Brain pericyte (primary cell): ENCODE measurements around the gene BICRA.
"Not testable (repeated sequence)": the region's sequence is repeated elsewhere in the genome, so short reads cannot be mapped to it uniquely, and the experiment has no call there.

Experiments
- DNase-seq: peaks from one replicate; pipeline ENCODE4 v3.0.0-alpha.2; 2012; ENCODE audit warnings: low read depth, low spot score

BICRA gene

DNA sequence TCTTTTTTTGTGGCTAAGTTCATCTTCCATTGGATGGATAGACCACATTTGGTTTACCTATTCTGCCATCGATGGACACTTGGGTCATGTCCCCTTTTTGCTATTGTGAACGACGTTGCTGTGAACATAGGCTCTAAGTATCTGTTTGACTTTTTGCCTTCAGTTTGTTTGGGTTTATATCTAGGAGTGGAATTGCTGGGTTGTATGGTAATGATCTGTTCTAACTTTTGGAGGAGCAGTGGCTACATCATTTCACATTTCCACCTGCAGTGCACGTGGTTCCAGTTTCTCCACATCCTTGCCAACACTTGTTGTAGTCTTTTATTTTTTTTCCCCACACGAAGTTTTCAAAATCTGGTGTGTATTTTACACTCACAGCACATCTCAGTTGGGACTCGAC lies 21.7 kb downstream of the BICRA start:
- DNase-seq = no peak

DNA sequence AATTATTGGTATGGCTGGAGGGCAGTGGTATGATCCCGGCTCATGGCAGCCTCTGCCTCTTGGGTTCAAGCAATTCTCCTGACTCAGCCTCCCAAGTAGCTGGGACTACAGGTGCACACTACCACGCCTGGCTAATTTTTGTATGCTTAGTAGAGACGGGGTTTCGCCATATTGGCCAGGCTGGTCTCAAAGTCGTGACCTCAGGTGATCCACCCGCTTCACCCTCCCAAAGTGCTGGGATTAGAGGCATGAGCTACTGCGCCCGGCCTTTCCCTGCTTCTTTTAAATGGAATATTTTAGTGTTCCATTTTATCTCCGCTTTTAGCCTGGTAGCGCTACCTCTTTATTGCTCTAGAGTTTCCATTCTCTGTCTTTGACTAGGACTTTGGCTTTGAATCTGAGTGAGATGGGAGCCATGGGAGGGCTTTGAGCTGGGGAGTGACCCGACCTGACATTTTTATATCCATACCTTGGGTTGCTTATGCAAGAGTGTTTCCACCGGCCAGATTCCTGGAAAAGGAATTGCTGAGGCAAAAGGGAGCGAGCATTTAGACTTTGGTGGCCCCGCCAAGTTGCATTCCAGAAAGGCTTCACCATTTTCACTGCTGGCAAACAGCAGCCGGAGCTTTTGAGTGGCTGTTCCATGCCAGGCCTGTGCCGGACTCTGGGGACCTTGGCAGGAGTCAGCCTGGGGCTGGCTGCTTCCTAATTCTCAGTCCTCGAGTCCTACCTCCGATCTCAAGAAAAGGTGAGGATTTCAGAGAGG lies 22.9 kb downstream of the BICRA start:
- no peak for DNase-seq

DNA sequence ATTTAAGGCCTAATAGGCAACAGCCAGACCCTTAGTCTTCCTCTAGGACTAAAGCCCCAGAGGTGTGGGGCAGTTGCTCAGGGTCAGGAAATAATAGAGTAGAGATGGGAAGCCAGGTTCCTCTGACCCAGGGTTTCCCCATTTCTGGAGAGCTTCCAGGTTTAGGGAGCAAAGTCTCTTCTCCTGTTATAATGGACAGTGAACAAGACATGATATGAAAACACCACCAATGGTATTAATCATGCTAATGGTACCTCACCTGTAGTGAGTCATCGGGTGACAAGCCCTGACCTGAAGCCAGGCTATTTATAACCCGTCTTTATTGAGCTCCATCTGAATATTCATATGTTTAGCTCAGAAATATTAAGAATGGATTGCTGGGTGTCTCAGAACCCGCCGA lies 24.6 kb downstream of the BICRA start:
- DNase-seq = no peak

DNA sequence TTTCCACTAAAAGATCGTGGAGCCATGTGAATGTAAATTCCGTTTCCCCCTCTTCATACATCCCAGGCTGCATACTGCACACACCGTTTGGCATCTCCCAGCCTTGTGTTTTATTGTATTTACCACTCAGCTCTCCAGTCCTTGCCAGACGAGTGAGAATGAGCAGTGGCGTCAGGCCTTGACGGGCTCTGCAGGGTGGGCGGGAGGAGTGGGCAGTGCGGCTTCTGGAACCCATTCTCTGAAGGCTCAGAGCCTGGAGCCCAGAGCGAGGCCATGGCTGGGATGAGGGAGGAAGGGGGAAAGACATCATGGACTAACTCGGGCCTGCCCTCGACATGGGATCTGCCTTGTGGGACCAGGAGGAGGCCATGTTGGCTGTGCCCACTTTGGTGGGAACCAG lies 25.1 kb downstream of the BICRA start:
- no peak for DNase-seq

DNA sequence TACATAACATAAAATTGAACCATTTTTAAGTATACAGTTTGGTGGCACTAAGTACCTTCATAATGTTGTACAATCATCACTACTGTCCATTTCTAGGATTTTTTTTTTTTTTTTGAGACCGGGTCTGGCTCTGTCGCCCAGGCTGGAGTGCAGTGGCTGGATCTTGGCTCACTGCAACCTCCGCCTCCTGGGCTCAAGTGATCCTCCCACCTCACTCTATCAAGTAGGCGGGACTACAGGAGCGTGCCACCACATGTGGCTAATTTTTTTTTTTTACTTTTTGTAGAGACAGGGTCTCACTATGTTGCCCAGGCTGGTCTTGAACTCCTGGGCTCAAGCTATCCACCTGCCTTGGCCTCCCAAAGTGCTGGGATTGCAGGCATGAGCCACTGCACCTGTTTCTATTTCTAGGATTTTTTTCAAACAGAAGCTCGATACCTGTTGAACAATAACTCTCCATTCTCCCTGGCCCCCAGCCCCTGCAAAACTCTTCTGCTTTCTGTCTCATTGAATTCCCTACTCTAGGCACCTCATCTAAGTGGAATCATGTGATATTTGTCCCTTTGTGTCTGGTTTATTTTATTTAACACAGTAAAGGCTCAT lies 26.3 kb downstream of the BICRA start:
- DNase-seq = not testable (repeated sequence)

DNA sequence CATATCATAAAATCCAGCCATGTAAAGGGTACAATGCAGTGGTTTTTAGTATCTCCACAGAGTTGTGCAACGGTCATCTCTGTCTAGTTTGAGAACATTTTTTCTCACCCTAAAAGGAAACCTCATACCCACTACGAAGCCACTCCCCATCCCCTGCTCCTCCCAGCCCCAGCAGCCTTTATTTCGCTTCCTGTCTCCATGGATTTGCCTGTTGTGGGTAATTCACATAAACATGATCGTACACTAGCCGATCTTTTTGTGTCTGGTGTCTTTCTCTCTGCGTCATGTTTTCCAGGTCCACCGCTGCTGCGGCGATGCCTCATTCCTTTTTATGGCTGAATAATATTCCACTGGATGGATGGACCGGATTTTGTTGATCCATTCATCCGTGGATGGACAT lies 28.6 kb downstream of the BICRA start:
- no peak for DNase-seq

DNA sequence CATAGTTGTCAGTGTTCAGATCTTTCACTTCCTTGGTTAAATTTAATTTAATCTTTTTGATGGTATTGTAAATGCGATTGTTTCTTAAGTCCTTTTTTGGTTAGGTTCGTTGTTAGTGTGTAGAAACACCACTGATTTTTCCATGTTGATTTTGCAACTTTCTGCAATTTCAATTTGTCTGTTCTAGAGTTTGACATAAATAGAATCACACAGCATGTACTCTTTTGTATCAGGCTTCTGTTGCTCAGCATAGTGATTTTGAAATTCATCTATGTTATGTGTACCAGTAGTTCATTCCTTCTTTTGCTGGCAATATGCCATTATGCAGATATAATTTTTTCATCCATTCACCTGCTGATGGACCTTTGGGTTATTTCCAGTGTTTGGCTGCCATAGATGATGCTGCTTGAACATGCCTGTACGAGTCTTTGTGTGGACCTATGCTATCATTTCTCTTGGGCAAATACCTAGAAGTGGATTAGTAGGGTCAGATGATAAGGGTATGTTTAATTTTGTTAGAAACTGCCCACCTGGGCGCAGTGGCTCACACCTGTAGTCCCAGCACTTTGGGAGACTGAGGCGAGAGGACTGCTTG lies 33.1 kb downstream of the BICRA start:
- DNase-seq = no peak

DNA sequence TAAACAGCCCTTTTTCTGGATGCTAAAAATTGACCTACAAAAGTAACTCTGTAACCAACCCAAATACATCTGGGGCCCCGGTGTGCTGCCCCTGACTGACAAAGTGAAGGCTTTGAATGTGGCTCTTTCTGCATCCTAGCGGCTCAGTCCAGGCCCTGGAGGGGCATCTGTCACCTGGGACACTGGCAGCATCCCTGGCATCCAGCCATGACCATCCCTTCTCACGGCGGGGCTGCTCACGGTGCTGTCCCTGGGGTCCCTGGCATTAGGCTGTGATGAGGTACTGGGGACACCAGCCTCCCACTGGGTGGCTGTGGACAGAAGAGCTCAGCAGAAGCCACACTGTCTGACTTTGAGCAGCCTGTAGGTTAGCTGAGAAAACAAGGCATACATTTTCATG lies 34.3 kb downstream of the BICRA start:
- no peak for DNase-seq

DNA sequence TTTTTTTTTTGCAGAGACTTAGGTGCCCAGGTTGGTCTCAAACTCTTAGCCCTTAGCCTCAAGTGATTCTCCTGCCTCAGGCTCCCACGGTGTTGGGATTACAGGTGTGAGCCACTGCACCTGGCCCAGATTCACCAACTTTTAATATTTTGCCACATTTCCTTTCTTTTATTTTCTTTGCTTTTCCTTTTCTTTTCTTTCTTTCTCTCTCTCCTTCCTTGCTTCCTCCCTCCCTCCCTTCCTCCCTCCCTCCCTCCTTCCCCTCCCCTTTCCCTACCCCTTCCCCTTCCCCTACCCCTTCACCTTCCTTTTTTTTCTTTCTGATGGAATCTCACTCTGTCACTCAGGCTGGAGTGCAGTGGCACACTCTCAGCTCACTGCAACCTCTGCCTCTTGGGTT lies 35.3 kb downstream of the BICRA start:
- DNase-seq = no peak

DNA sequence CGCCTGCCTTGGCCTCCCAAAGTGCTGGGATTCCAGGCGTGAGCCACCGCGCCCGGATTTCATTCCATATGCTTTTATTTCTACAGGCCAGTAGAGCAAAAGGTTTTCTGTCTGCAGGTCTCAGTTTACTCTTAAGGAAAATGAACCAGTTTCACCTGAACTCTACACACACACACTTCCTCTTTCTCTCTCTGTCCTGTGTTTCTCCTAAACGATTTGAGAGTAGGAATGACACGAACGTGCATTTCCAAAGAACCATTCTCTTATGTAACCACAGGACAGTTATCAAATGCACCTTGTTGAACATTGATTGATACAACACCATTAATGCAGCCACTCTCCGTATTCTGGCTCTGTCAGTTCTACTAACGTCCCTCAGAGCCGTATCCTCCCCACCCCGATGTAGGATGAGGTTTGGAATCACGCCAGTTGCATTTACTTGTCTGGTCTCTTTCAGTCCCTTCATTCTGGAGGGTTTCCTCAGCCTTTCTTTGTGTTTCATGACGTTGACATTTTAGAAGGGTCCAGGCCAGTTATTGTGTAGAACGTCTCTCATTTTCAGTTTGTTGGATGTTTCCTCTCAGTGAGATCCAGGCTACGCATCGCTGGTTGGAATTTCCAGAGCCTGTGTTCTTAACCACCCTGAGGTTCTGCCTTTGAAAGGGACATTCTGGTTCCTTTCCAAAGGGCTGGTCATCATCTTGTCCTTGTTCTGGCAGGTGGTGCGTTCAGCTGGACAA lies 36.0 kb downstream of the BICRA start:
- DNase-seq = no peak

DNA sequence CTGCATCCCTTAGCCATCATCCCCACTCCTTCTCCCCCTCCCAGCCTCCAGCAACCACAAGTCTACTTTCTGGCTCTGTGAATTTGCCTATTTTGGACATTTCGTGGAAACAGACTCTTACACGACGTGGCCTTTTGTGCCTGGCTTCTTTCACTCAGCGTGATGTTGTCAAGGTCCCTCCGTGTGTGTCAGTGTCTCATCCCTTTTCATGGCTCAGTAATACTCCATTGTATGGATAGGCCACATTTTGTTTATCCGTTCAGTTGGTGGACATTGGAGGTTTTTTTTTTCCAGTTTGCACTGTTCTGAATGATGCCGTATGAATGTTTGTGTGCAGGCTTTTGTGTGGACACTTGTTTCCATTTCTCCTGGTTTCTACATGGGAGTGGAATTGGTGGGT lies 38.0 kb downstream of the BICRA start:
- no peak for DNase-seq

DNA sequence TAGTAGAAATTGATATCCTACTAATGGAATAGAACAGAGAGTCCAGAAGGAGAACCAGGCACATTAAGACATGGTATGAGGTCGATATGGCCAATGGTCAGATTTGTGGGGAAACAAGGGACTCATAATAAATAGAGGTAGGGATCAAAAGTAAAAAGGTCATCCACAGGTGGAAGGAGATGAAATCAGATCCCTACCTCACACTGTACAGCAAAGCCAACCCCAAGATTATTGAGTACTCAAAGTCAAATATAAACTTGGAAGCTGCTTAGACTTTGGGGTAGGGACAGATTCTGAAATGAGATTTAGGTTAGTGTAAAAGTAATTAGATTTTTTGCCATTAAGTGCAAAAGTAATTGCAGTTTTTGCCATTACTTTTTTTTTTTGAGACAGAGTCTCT lies 40.7 kb downstream of the BICRA start:
- no peak for DNase-seq

DNA sequence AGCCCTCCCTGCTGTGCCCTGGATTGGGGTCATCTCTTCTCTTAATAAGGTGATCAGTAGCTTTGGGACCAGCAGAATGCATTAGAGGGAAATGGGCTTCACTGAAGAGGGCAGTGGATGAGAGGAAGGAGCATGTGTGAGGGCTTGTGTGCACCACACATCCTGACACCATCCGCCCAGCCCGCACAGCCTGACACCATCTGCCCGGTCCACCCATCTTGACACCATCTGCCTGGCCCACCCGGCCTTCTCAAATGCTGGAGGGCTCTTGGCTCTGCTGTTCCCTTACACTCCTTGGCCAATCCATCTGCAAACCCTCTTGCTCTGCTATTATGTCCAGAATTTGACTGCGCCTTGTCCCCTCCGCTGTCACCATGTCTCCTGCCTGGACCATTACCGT lies 41.8 kb downstream of the BICRA start:
- no peak for DNase-seq

DNA sequence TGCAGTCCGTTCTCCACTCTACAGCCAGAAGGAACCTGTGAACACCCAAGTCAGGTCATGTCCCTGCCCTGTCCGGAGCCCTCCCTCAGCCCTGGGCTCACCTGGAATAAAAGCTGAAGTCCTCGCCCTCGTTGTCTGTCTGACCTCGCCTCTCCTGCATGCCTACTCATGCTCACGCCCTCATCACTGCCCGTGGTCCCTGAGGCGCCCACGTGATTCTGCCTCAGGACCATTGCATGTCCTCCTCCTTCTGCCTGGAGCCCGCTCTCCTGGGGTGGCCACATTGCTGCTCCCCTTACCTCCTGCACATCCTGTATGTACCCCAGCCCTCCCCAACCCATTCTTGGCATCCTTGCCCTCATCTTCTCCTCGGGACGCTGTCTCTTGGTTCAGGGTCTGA lies 42.2 kb downstream of the BICRA start:
- no peak for DNase-seq

DNA sequence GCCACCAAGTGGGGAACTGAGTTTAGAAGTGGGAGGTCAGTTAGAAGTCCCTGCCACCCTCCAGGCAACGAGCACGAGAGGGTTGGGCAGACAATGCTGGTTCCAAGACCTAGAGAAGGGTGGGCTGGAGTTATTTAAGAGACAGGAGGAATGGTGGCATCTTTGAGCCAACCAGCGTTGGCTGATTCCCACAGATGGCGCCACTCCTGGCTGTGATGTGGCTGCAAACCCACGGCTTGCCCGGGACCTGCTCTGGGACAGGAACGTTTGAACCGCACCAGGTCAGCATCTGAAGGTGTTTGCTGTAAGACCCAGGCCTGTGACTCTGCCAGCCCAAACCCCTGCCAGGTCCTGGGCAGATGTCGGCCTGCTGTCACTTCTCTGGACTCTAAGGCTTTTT lies 42.8 kb downstream of the BICRA start:
- no peak for DNase-seq

DNA sequence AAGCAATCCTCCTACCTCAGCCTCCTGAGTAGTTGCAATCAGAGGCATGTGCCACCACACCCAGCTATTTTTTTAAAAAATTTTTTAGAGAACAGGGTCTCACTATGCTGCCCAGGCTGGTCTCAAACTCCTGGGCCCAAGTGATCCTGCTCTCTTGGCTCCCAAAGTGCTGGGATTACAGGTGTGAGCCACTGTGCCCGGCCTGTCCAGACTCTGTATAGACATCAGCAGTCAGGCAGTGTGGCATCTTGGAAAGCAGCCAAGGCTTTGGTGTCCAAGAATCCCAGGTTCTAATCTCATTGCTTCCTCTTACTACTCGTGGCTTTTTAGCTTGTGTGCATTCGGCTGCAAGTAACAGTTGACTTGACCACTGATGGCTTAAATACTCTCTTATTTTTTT lies 43.4 kb downstream of the BICRA start:
- no peak for DNase-seq

DNA sequence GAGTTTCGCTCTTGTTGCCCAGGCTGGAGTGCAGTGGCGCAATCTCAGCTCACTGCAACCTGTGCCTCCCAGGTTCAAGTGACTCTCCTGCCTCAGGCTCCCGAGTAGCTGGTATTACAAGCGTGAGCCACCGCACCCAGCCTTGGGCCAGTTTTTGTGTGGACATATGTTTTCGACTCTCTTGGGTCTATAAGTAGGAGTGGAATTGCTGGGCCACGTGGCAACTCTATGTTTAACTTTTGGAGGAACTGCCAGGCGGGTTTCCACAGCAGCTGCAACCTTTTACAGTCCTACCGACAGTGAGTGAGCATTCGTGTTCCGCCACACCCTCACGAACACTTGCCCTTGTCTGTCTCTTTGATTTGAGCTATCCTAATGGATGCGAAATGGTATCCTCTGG lies 44.9 kb downstream of the BICRA start:
- no peak for DNase-seq

DNA sequence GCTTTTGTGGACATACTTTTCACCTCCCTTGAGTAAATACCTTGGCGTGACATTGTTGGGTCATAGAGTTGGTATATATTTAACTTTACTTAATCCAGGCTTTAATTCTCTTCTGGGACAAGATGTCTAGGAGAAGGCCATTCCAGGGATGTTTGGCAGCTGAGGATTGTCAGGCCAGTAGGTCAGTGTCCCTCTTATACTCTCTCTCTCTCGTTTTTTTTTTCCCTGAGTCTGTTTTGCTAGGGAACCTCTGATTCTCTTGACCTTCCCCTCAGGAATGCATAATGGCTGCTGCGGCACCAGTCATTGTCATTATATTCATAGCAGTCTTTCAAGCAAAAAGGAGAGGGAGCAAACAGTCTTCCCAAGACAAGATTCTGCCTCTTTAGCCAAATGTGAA lies 48.8 kb downstream of the BICRA start:
- DNase-seq = no peak

DNA sequence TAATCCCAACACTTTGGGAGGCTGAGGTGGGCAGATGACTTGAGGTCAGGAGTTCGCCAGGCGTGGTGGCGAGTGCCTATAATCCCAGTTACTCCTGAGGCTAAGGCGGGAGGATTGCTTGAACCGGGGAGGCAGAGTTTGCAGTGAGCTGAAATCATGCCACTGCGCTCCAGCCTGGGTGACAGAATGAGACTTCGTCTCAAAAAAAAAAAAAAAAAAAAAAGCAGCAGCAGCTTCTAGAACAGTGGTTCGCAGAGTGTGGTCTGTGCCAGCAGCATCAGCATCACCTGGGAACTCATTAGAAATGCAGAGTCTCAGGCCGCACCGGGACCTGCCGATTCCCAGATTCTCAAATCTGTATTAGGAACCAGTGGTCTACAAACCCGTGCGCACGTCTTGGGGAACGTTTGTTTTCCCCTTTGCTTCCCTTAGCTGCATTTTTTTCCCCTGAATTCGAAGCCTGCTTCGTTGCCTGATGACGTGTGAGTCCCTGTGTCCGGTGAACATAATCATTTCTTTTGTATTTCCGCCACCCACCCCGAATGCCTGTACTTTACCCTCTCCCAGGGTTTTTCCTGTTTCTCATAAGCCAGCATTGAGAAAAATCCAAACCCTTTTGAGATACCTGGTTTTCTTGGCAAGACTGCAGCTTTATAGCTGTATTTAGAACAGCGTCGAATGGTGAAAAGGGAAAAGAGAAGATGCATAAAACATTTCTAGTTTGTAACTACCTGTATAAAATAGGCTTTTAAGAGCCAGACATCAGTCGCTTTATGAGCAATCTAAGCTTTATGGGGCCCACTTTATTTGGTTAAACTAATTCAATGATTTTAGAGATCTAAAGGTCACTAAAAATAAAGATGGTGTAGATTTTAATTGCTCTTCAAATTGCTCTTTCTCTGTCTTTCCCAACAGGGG lies 49.8 kb downstream of the BICRA start:
- DNase-seq = no peak

DNA sequence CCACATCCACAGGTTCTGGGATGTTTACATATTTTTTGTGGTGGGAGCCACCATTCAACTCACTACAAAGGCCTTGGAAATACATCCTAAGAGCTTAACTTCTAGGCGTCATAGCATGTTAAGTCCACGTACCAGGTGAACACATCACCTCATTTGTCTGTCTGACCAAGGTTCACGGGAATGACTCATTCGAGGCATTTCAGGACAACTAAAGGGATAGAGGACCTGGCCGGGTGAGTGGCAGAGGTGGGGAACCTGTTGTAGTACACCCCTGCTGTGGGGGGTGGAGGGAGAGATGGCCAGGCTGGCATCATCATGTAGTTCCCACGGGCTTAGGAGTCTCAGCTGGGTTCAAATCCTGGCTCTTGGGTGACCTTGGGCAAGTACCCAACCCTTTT lies 51.5 kb downstream of the BICRA start:
- DNase-seq = no peak

DNA sequence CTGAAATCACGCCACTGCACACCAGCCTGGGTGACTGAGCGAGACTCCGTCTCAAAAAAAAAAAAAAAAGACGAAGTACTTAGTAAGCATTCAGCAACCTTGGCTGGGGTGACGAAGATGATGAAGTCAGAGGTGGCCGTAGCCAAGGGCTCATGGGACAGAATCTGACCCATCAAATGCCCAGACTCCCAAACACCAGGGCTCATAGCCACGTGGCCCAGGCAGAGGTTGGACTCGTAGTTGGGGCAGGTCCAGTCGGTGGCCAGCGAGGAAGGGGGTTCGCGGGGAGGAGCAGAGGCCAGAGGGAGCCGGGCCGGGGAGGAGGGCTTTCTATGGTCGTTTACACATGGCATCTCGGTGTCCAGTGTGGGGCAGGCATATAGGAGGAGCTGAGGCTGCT lies 52.2 kb downstream of the BICRA start:
- DNase-seq = no peak

DNA sequence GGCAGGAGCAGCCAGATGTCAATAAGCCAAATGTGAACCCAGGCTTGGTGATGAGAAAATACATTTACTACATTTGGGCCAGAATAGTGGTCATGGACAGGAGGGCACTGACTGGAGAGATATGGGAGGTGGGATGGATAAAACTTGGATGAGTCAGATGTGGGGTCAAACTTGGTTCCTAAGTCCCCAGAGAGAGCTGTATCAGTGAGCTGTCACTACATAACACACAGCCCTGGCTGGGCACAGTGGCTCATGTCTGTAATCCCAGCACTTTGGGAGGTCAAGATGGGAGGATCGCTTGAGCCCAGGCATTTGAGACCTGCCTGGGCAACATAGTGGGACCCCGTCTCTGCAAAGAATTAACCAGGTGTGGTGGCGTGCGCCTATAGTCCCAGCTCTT lies 52.7 kb downstream of the BICRA start:
- no peak for DNase-seq
